Measurements from ENCODE around the gene STARD7. TPM values are rescaled to one million over a fixed set of nuclear protein-coding genes. Genes with fewer than 3 reads are reported as not detected.

Gene STARD7
- total RNA-seq, 1 donor from 2014 or later: 158 TPM

GRCh38 chr2:96139181-96139758, 69.4 kb downstream of the STARD7 start:
- peak overlapping the region; percentile 35 for H3K27ac Mint-ChIP-seq
- POLR2A ChIA-PET: interaction anchor here (0.7 to 14.1 kb wide), 12 partner anchors 9 to 146 kb away, joined by 3 to 534 read pairs (median 4); partner anchors contain the start of genes CIAO1, STARD7 and TMEM127
- ATAC-seq (ENCODE audit: low read depth): no peak
- H3K27me3 Mint-ChIP-seq: no peaks in the 10 kb centered on the region
- peaks cover 45% of the 10 kb centered on the region for H3K4me1 Mint-ChIP-seq
- intact Hi-C loops (cut with micrococcal nuclease): loop anchor here (2.0 kb wide), 1 partner anchor 22 kb away; the partner anchor contains the start of gene ADRA2B
- H3K4me3 Mint-ChIP-seq: peak overlapping the region; percentile 38
- peaks cover 24% of the 10 kb centered on the region for H3K36me3 Mint-ChIP-seq (ENCODE audit: low read depth)
- CTCF ChIA-PET: interaction anchor here (0.7 to 11.0 kb wide), 25 partner anchors 8 to 370 kb away, joined by 3 to 511 read pairs (median 8); partner anchors contain the start of genes ADRA2B and NEURL3
- no peak for DNase-seq
- TF ChIP-seq CTCF (IDR thresholded peaks at IDR 0.05): no peak
- no peaks in the 10 kb centered on the region for H3K9me3 Mint-ChIP-seq

- intact Hi-C loops (cut with micrococcal nuclease): loop anchor here (1.0 to 2.0 kb wide), 4 partner anchors 22 to 127 kb away; partner anchors contain the start of genes ADRA2B and TMEM127
- H3K4me3 Mint-ChIP-seq: peak within 1 kb of the TSS; percentile 38
- ChIA-PET CTCF (interaction anchor here (0.5 to 11.0 kb wide), 27 partner anchors 9 to 371 kb away, joined by 3 to 511 read pairs (median 7); partner anchors contain the start of genes ADRA2B and NEURL3), POLR2A (interaction anchor here (0.7 to 14.1 kb wide), 14 partner anchors 8 to 146 kb away, joined by 3 to 534 read pairs (median 4); partner anchors contain the start of genes CIAO1, STARD7 and TMEM127)
- ATAC-seq (ENCODE audit: low read depth) (peak; percentile 73), DNase-seq (peak; percentile 53)
- no peaks in the 10 kb centered on the region for H3K9me3 Mint-ChIP-seq
- H3K27me3 Mint-ChIP-seq: no peaks in the 10 kb centered on the region
- H3K4me1 Mint-ChIP-seq: peaks cover 37% of the 10 kb centered on the region
- no peak for TF ChIP-seq CTCF (IDR thresholded peaks at IDR 0.05)
- peak within 1 kb of the TSS; percentile 35 for H3K27ac Mint-ChIP-seq
- peaks cover 16% of the 10 kb centered on the region for H3K36me3 Mint-ChIP-seq (ENCODE audit: low read depth)
Observed at GRCh38 chr2:96138179-96139145, 70.2 kb downstream of the STARD7 start, which contains the start of gene ASTL. TSS of gene ASTL (minus strand) at chr2:96138502. CDS start at chr2:96138436, 66 bp downstream.

- H3K27ac Mint-ChIP-seq: no peak overlapping the region
- peaks cover 28% of the 10 kb centered on the region for H3K4me1 Mint-ChIP-seq
- H3K4me3 Mint-ChIP-seq: no peak overlapping the region
- H3K36me3 Mint-ChIP-seq (ENCODE audit: low read depth): peaks cover 11% of the 10 kb centered on the region
- H3K27me3 Mint-ChIP-seq: no peaks in the 10 kb centered on the region
- DNase-seq: no peak
- TF ChIP-seq CTCF (IDR thresholded peaks at IDR 0.05): no peak
- ChIA-PET POLR2A (interaction anchor here (0.6 to 14.1 kb wide), 7 partner anchors 21 to 127 kb away, joined by 3 to 534 read pairs (median 4); partner anchors contain the start of gene STARD7), CTCF (interaction anchor here (1.0 to 11.0 kb wide), 15 partner anchors 10 to 145 kb away, joined by 3 to 511 read pairs (median 10); partner anchors contain the start of gene ADRA2B)
- H3K9me3 Mint-ChIP-seq: no peaks in the 10 kb centered on the region
- intact Hi-C loops (cut with micrococcal nuclease): loop anchor here (1.0 to 2.0 kb wide), 4 partner anchors 21 to 128 kb away; partner anchors contain the start of genes ADRA2B and TMEM127
- no peak for ATAC-seq (ENCODE audit: low read depth)
Observed at GRCh38 chr2:96137321-96138178, 71.1 kb downstream of the STARD7 start.

GRCh38 chr2:96136129-96136720, 72.4 kb downstream of the STARD7 start:
- no peaks in the 10 kb centered on the region for H3K27me3 Mint-ChIP-seq
- peaks cover 7% of the 10 kb centered on the region for H3K36me3 Mint-ChIP-seq (ENCODE audit: low read depth)
- no peak for TF ChIP-seq CTCF (IDR thresholded peaks at IDR 0.05)
- DNase-seq: no peak
- intact Hi-C loops (cut with micrococcal nuclease): no loop called here
- H3K4me1 Mint-ChIP-seq: peaks cover 20% of the 10 kb centered on the region
- ATAC-seq (ENCODE audit: low read depth): no peak
- H3K9me3 Mint-ChIP-seq: no peaks in the 10 kb centered on the region
- no peak overlapping the region for H3K4me3 Mint-ChIP-seq
- POLR2A ChIA-PET: interaction anchor here (14.1 kb wide), 1 partner anchor 33 kb away, joined by 534 read pairs; no protein-coding TSS in a partner anchor
- CTCF ChIA-PET: interaction anchor here (0.6 to 11.0 kb wide), 5 partner anchors 11 to 144 kb away, joined by 3 to 511 read pairs (median 13); no protein-coding TSS in a partner anchor
- no peak overlapping the region for H3K27ac Mint-ChIP-seq

Data from activated B cell treated with CpG ODN at 0.5 μM for 24 hours (primary cell).